Calu3 (cell line): Measurements from ENCODE around the gene ENC1. TPM values are rescaled to one million over a fixed set of nuclear protein-coding genes. Genes with fewer than 3 reads are reported as not detected.

Experiments used
- BruUV-seq: library from RNA; stranded (reverse); fragments of 400-500 nt; replicated peaks from 2 replicates; lab custom pipeline; 2021; lab: Mats Ljungman, UMichigan
- CTCF ChIA-PET: fragments of 300-600 bp; sonication (Branson Sonifier 250); formaldehyde crosslinking; loops from one replicate; lab custom pipeline; 2022; ENCODE audit warnings: antibody characterized with exemption; lab: Charles Lee
- DNase-seq: peaks from one replicate; pipeline ENCODE4 v3.0.0; 2022
- H3K27ac Mint-ChIP-seq: one replicate; pipeline ENCODE4 v1.8.0; 2022; ENCODE audit warnings: mixed read lengths; ENCODE audit not compliant: unreplicated experiment
- H3K27me3 Mint-ChIP-seq: one replicate; pipeline ENCODE4 v1.8.0; 2022; ENCODE audit warnings: mixed read lengths; ENCODE audit not compliant: unreplicated experiment
- H3K36me3 Mint-ChIP-seq: one replicate; pipeline ENCODE4 v1.8.0; 2022; ENCODE audit warnings: mild to moderate bottlenecking, moderate library complexity, mixed read lengths; ENCODE audit not compliant: insufficient read depth, unreplicated experiment
- H3K4me1 Mint-ChIP-seq: one replicate; pipeline ENCODE4 v1.8.0; 2022; ENCODE audit warnings: mild to moderate bottlenecking, low read depth, mixed read lengths; ENCODE audit not compliant: unreplicated experiment
- H3K4me3 Mint-ChIP-seq: one replicate; pipeline ENCODE4 v1.8.0; 2022; ENCODE audit warnings: mild to moderate bottlenecking, low read depth, moderate library complexity, mixed read lengths; ENCODE audit not compliant: unreplicated experiment
- H3K9me3 Mint-ChIP-seq: one replicate; pipeline ENCODE4 v1.8.0; 2022; ENCODE audit warnings: low read depth, mixed read lengths; ENCODE audit not compliant: unreplicated experiment
- intact Hi-C: fragments of 100-400 bp; cut with micrococcal nuclease; formaldehyde crosslinking; loops from one replicate; pipeline ENCODE4 v1.10.0; 2022; ENCODE audit not compliant: unreplicated experiment
- total RNA-seq: library from RNA; stranded (reverse); gene quantifications from 2 replicates; pipeline ENCODE4 v1.2.3, GENCODE V29; 2022
- TF ChIP-seq, protein P1 (sequence below): fragments of 200-600 bp; IDR thresholded peaks from one replicate; pipeline ENCODE4 v1.8.0; 2022; ENCODE audit warnings: antibody characterized with exemption; ENCODE audit not compliant: unreplicated experiment

The ENC1 gene
- total RNA-seq, 1 experiment from 2014 or later, result 91.6 TPM

DNA sequence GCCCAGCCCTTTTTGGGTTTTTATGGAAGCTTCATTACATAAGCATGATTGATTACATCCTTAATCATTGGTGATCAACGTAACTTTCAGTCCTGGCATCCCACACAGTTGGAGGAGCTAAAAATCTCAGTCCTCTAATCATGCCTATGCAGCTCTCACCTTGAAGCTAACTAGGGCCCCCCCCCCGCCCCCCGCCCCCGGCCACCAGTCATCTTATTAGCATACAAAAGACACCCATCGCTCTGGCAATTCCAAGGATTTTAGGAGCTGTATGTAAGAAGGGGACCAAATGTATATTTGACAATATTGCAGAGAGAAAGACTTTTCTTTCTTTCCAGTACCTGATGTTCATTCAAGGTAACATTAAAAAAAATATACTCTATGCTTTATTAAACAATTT lies 19.0 kb downstream of the ENC1 start:
- H3K27ac Mint-ChIP-seq, result no peak overlapping the region
- no peaks in the 10 kb centered on the region for H3K9me3 Mint-ChIP-seq
- no TSS peak for BruUV-seq
- TF ChIP-seq, protein P1, sequence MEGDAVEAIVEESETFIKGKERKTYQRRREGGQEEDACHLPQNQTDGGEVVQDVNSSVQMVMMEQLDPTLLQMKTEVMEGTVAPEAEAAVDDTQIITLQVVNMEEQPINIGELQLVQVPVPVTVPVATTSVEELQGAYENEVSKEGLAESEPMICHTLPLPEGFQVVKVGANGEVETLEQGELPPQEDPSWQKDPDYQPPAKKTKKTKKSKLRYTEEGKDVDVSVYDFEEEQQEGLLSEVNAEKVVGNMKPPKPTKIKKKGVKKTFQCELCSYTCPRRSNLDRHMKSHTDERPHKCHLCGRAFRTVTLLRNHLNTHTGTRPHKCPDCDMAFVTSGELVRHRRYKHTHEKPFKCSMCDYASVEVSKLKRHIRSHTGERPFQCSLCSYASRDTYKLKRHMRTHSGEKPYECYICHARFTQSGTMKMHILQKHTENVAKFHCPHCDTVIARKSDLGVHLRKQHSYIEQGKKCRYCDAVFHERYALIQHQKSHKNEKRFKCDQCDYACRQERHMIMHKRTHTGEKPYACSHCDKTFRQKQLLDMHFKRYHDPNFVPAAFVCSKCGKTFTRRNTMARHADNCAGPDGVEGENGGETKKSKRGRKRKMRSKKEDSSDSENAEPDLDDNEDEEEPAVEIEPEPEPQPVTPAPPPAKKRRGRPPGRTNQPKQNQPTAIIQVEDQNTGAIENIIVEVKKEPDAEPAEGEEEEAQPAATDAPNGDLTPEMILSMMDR, result no peak
- CTCF ChIA-PET, result interaction anchor here (0.7 kb wide), 1 partner anchor 490 kb away, joined by 3 read pairs; no protein-coding TSS in a partner anchor
- H3K36me3 Mint-ChIP-seq, result peaks cover 9% of the 10 kb centered on the region
- H3K4me1 Mint-ChIP-seq, result peaks cover 59% of the 10 kb centered on the region
- intact Hi-C loops, result no loop called here
- no peaks in the 10 kb centered on the region for H3K27me3 Mint-ChIP-seq
- no peak for DNase-seq
- H3K4me3 Mint-ChIP-seq, result no peak overlapping the region

GRCh38 chr5:74619308-74619707 lies 21.2 kb downstream of the ENC1 start:
- Mint-ChIP-seq H3K27ac (no peak overlapping the region), H3K9me3 (no peaks in the 10 kb centered on the region), H3K27me3 (no peaks in the 10 kb centered on the region), H3K4me1 (peaks cover 37% of the 10 kb centered on the region), H3K4me3 (no peak overlapping the region), H3K36me3 (no peaks in the 10 kb centered on the region)
- no TSS peak for BruUV-seq
- intact Hi-C loops, result no loop called here
- CTCF ChIA-PET, result no interaction called here
- DNase-seq, result no peak
- TF ChIP-seq, protein P1, result no peak

DNA sequence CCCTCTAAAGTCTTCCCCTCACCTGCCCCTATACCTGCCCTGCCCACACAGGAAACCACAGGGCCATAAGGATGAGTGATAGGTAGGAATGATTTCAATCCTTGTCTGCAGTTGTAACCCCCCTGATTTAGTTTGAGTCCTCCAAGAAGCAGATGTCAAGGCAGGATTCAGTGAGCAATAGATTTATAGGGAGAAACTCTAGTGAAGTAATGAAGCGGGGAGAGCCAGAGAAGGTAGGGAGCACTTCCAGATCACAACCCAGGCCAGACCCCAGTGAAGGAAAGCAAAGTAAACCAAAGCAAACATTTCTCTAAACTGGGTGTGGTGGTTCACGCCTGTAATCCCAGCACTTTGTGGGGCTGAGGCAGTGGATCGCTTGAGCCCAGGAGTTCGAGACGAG lies 22.4 kb downstream of the ENC1 start:
- CTCF ChIA-PET, result interaction anchor here (1.0 kb wide), 1 partner anchor 15 kb away, joined by 3 read pairs; no protein-coding TSS in a partner anchor
- no TSS peak for BruUV-seq
- Mint-ChIP-seq H3K9me3 (no peaks in the 10 kb centered on the region), H3K27me3 (no peaks in the 10 kb centered on the region), H3K36me3 (no peaks in the 10 kb centered on the region), H3K27ac (no peak overlapping the region), H3K4me1 (peaks cover 25% of the 10 kb centered on the region), H3K4me3 (no peak overlapping the region)
- intact Hi-C loops, result no loop called here
- TF ChIP-seq, protein P1, result no peak
- no peak for DNase-seq

GRCh38 chr5:74617202-74617601 lies 23.3 kb downstream of the ENC1 start:
- CTCF ChIA-PET, result no interaction called here
- no peak overlapping the region for H3K27ac Mint-ChIP-seq
- no peak for DNase-seq

More at GRCh38 chr5:74617202-74617601, 23.3 kb downstream of the ENC1 start:
- no peaks in the 10 kb centered on the region for H3K9me3 Mint-ChIP-seq
- no peak overlapping the region for H3K4me3 Mint-ChIP-seq
- intact Hi-C loops, result no loop called here
- no TSS peak for BruUV-seq
- H3K4me1 Mint-ChIP-seq, result peaks cover 17% of the 10 kb centered on the region
- TF ChIP-seq, protein P1, result no peak
- no peaks in the 10 kb centered on the region for H3K27me3 Mint-ChIP-seq
- no peaks in the 10 kb centered on the region for H3K36me3 Mint-ChIP-seq
